Right lobe of liver (tissue), 6 donors: ENCODE data around the gene AARS1. TPM values are rescaled to one million over a fixed set of nuclear protein-coding genes. Genes with fewer than 3 reads are reported as not detected.
"Not testable (repeated sequence)": the region's sequence is repeated elsewhere in the genome, so short reads cannot be mapped to it uniquely, and the experiment has no call there.

Experiments used
- ATAC-seq, 4 donors: fragments of 200-7000 bp; cut with Tn5 transposase; one replicate each; pipeline ENCODE4 v1.9.1; 2020; ENCODE audit warnings: mild to moderate bottlenecking in 4 of 4, moderate library complexity in 4 of 4
- DNase-seq, 3 donors: peaks; one replicate each; pipeline ENCODE4 v3.0.0-alpha.2; 2020
- H3K27ac ChIP-seq, 3 donors: fragments of 200-600 bp; one replicate each; pipeline ENCODE4 v1.8.0; 2022
- H3K27me3 ChIP-seq, 2 donors: fragments of 200-600 bp; one replicate each; pipeline ENCODE4 v1.8.0; 2022
- H3K36me3 ChIP-seq, 4 donors: fragments of 200-600 bp; sonication (generic) in 1 of 4; one replicate each; pipeline versions ENCODE4 v1.5.1 to v1.8.0; 2017 to 2022; ENCODE audit warnings: control low read depth in 1 of 4
- H3K4me1 ChIP-seq, 4 donors: fragments of 200-600 bp; sonication (generic) in 1 of 4; one replicate each; pipeline versions ENCODE4 v1.5.1 to v1.8.0; 2017 to 2022; ENCODE audit warnings: control low read depth in 1 of 4
- H3K4me3 ChIP-seq, 3 donors: fragments of 200-600 bp; one replicate each; pipeline ENCODE4 v1.8.0; 2022
- H3K9me3 ChIP-seq, 4 donors: fragments of 200-600 bp; sonication (generic) in 1 of 4; one replicate each; pipeline versions ENCODE4 v1.5.1 to v1.8.0; 2017 to 2022; ENCODE audit warnings: control low read depth in 1 of 4
- CTCF ChIP-seq, 4 donors: fragments of 200-600 bp in 3 of 4; fragments of 450-650 bp in 1 of 4; IDR thresholded peaks; one replicate each; pipeline versions ENCODE4 v1.5.1 to v1.8.0; 2016 to 2022; ENCODE audit warnings: antibody characterized with exemption in 4 of 4, mild to moderate bottlenecking in 2 of 4
- POLR2A ChIP-seq: fragments of 450-650 bp; IDR thresholded peaks from one replicate; pipeline ENCODE4 v1.6.1; 2017; ENCODE audit warnings: antibody characterized with exemption, mild to moderate bottlenecking
- WGBS: methylation state at CpG from one replicate; pipeline ENCODE4 v1.1.6; 2018; ENCODE audit warnings: low coverage, low lambda C conversion rate; ENCODE audit not compliant: insufficient coverage; ENCODE audit errors: missing lambda C conversion rate; 5-methylcytosine and 5-hydroxymethylcytosine counted together
- intact Hi-C, 2 donors: fragments of 100-400 bp; cut with DNase I; formaldehyde crosslinking; loops; one replicate each; pipeline versions ENCODE4 v1.11.2 to v1.14.1; 2022
- total RNA-seq, 6 experiments: library from RNA; depleted of rRNA in 2 of 6; stranded (reverse); fragments of >200 nt in 2 of 6; fragmentation: NEBNext Ultra II Directional in 3 of 6; extraction: Animal tissue kit (Norgen Biotek cat#: 25700) in 3 of 6; gene quantifications; one replicate each; pipeline versions ENCODE4 v1.1.0 to v1.2.4, GENCODE V29; 2016 to 2023
- donor health status: DM: no; HTN: yes; CAD: no.
- donor health status: DM: no; HTN: no; CAD: no.
- donor health status: DM: no; HTN: no; CAD: no.
- donor health status: DM: no; HTN: yes; CAD: no.
- donor health status: DM: no; HTN: yes; CAD: no.

Gene AARS1
- total RNA-seq, 6 experiments from 2014 or later: 74.2 to 91.8 (median 80.7) TPM

DNA sequence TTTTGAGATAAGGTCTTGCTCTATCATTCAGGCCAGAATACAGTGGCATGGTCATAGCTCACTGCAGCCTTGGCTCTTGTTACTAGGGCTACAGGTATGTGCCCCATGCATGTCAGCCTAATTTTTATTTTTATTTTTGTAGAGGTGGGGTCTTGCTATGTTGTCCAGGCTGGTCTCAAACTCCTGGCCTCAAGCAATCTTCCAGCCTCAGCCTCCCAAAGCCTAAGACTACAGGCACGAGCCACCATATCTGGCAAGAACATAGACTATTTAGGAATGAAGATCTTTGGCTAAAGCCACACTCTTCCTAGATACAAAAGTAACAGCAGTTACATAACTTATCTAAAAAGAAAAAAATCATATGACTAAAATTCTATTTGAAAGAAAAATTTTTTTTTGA, 41.8 kb upstream of the AARS1 start:
- ATAC-seq (no peak), DNase-seq (no peak)
- Histone ChIP-seq H3K36me3 (peaks cover 0 to 53% (median 13%) of the 10 kb centered on the region in 4 donors), H3K4me3 (no peak overlapping the region), H3K27me3 (no peaks in the 10 kb centered on the region), H3K27ac (no peak overlapping the region), H3K4me1 (peaks cover 0 to 8% (median 0%) of the 10 kb centered on the region in 4 donors), H3K9me3 (no peaks in the 10 kb centered on the region)
- 85% methylated on average over 1 of the region's 1 CpG for WGBS
- intact Hi-C loops: no loop called here
- no peak for TF ChIP-seq POLR2A

DNA sequence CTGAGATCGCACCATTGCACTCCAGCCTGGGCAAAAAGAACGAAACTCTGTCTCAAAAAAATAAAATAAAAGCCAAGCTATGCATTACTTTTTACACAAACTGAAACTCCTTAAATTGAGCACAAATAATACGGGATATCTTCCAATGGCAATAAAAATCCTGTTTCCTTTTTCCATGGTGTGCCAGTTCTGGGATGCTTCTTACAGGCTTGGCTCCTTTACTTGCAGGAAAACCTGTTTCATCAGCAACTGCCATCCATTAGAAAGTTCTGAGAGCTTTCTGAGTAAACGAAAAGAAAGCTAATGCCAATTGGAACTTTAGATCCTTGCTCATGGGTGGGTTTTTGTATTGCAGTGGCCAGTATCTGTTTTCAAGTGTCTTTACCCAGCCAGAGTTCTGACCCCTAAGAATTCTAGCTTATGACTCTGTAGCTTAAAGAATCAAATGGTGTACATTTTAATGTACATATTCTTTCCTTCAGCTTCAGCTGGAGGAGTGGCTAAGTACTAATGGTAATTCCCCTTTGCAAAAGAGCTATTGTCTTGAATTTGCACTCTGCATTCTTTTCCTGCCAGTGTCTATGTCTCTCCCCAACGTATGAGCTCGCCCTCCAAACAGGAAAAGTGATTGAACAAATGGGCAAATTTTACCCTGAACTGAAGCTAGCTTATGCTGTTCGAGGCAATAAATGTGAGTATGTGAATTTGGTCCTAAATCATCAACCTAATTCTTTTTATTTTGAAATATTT, 35.9 kb upstream of the AARS1 start:
- intact Hi-C loops: no loop called here
- TF ChIP-seq POLR2A: no peak
- no peak for TF ChIP-seq CTCF (IDR thresholded peaks at IDR 0.05)
- Histone ChIP-seq H3K27me3 (no peaks in the 10 kb centered on the region), H3K4me1 (no peaks in the 10 kb centered on the region), H3K36me3 (peaks cover 3 to 68% (median 15%) of the 10 kb centered on the region in 4 donors), H3K4me3 (no peak overlapping the region), H3K9me3 (no peaks in the 10 kb centered on the region), H3K27ac (no peak overlapping the region)
- 89% methylated on average over 7 of the region's 7 CpGs for WGBS
- no peak for DNase-seq
- no peak for ATAC-seq

- intact Hi-C loops: no loop called here
- Histone ChIP-seq H3K4me1 (no peaks in the 10 kb centered on the region), H3K4me3 (no peak overlapping the region), H3K27ac (no peak overlapping the region), H3K27me3 (no peaks in the 10 kb centered on the region), H3K9me3 (no peaks in the 10 kb centered on the region), H3K36me3 (peaks cover 1 to 73% (median 25%) of the 10 kb centered on the region in 4 donors)
- 89% methylated on average over 5 of the region's 5 CpGs for WGBS
- DNase-seq (no peak), ATAC-seq (no peak)
- TF ChIP-seq POLR2A (no peak), CTCF (IDR thresholded peaks at IDR 0.05) (no peak)
These were observed 30.8 kb upstream of the AARS1 start for GRCh38 chr16:70320121-70320520.

GRCh38 chr16:70307726-70308125, 18.4 kb upstream of the AARS1 start:
- ATAC-seq: not testable (repeated sequence)

DNA sequence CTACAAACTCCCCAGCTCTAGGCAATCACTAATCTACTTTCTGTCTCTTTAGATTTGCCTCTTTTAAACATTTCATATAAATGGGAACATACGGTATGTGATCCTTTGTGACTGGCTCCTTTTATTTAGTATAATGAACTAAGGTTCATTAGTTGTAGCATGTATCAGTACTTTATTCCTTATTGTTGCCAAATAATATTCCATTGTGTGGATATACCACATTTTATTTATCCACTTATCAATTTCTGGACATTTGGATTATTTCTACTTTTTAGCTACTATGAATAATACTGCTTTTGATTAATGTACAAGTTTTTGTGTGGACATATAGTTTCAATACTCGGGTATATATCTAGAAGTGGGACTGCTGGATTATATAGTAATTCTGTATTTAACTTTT, 17.6 kb upstream of the AARS1 start:
- WGBS: 81% methylated on average over 2 of the region's 2 CpGs
- no peaks in the 10 kb centered on the region for H3K36me3 ChIP-seq
- H3K27ac ChIP-seq: no peak overlapping the region
- TF ChIP-seq POLR2A (no peak), CTCF (IDR thresholded peaks at IDR 0.05) (no peak)
- intact Hi-C loops: no loop called here
- ATAC-seq (no peak), DNase-seq (no peak)
- H3K9me3 ChIP-seq: no peaks in the 10 kb centered on the region
- H3K4me3 ChIP-seq: no peak overlapping the region
- no peaks in the 10 kb centered on the region for H3K4me1 ChIP-seq
- no peaks in the 10 kb centered on the region for H3K27me3 ChIP-seq

More at GRCh38 chr16:70307726-70308125, 18.4 kb upstream of the AARS1 start:
- H3K27me3 ChIP-seq, intact Hi-C loops, H3K4me3 ChIP-seq, H3K36me3 ChIP-seq, DNase-seq, H3K9me3 ChIP-seq, H3K27ac ChIP-seq, H3K4me1 ChIP-seq: not testable (repeated sequence)
- WGBS: 90% methylated on average over 2 of the region's 2 CpGs
